HepG2 (cell line): ENCODE data around the gene TTC16. TPM values are rescaled to one million over a fixed set of nuclear protein-coding genes. Genes with fewer than 3 reads are reported as not detected.
A peak's percentile ranks its signal among the peaks of the same experiment; 100 is the strongest.

ENCODE experiments used
- ATAC-seq: fragments of 200-7000 bp; cut with Tn5 transposase; 3 replicates; pipeline ENCODE4 v1.9.1; 2020; ENCODE audit warnings: mild to moderate bottlenecking, moderate library complexity
- BruUV-seq: library from RNA; stranded (reverse); fragments of 400-500 nt; replicated peaks from 2 replicates; lab custom pipeline; 2021; lab: Mats Ljungman, UMichigan
- CTCF ChIA-PET: fragments of 300-600 bp; formaldehyde crosslinking; extraction: SDS; loops from one replicate; lab custom pipeline; 2021; ENCODE audit warnings: low total read pairs, inconsistent platforms, low intra/inter-chr PET ratio; lab: Yijun Ruan, JAX
- POLR2A ChIA-PET: fragments of 350-600 bp; sonication (Branson Sonifier 250); formaldehyde crosslinking; loops from one replicate; lab custom pipeline; 2020; ENCODE audit warnings: antibody characterized with exemption, inconsistent platforms; lab: Yijun Ruan, JAX
- DNase-seq: peaks from one replicate; pipeline ENCODE4 v3.0.0-alpha.2; 2015; ENCODE audit warnings: low spot score
- FAIRE-seq: peaks from 3 replicates; lab custom pipeline; 2011; peaks lifted over from hg19 to GRCh38; lab: Jason Lieb, UNC
- H2AFZ ChIP-seq: one replicate; pipeline ENCODE4 v1.6.1; 2011; ENCODE audit warnings: low read length, inconsistent platforms
- H3K27ac ChIP-seq: fragments of 300-600 bp; 3 replicates; pipeline ENCODE4 v1.8.0; 2011; ENCODE audit warnings: mixed run types, mild to moderate bottlenecking, mixed read lengths, low read length, inconsistent platforms; ENCODE audit not compliant: insufficient read depth; ENCODE audit errors: extremely low read length
- H3K27me3 ChIP-seq, 2 experiments: fragments of 200-600 bp in 1 of 2; 2 replicates in 1 of 2; 3 replicates in 1 of 2; pipeline versions ENCODE4 v1.6.0 to v1.8.0; 2011; ENCODE audit warnings: low read length in 2 of 2, mild to moderate bottlenecking in 2 of 2, moderate library complexity in 2 of 2, inconsistent platforms in 1 of 2; ENCODE audit not compliant: insufficient read depth in 2 of 2, control insufficient read depth in 1 of 2
- H3K36me3 ChIP-seq, 2 experiments: fragments of 200-600 bp in 1 of 2; replicated peaks in 1 of 2; 2 replicates in 1 of 2; 3 replicates in 1 of 2; pipeline versions ENCODE4 v1.5.1 to v1.8.0; 2011; ENCODE audit warnings: low read length in 2 of 2, inconsistent platforms in 1 of 2; ENCODE audit not compliant: insufficient read depth in 2 of 2, control insufficient read depth in 1 of 2
- H3K4me1 ChIP-seq: 2 replicates; pipeline ENCODE4 v1.5.1; 2012; ENCODE audit warnings: low read length, inconsistent platforms; ENCODE audit not compliant: insufficient read depth
- H3K4me2 ChIP-seq: 2 replicates; pipeline ENCODE4 v1.6.0; 2011; ENCODE audit warnings: low read depth, low read length, inconsistent platforms
- H3K4me3 ChIP-seq, 3 experiments: fragments of 200-600 bp in 1 of 3; sonication (generic), shearing (Covaris generic) in 1 of 3; replicated peaks in 1 of 3; 2 replicates each; pipeline ENCODE4 v1.5.1; 2011 to 2016; ENCODE audit warnings: low read length in 3 of 3, inconsistent platforms in 2 of 3, low read depth in 2 of 3, mild to moderate bottlenecking in 2 of 3, control low read depth in 1 of 3, mixed read lengths in 1 of 3; ENCODE audit not compliant: insufficient read depth in 1 of 3
- H3K79me2 ChIP-seq: one replicate; pipeline ENCODE4 v1.6.1; 2011; ENCODE audit warnings: low read length, inconsistent platforms; ENCODE audit not compliant: insufficient read depth
- H3K9ac ChIP-seq: 2 replicates; pipeline ENCODE4 v1.6.0; 2011; ENCODE audit warnings: mild to moderate bottlenecking, low read depth, low read length, inconsistent platforms; ENCODE audit not compliant: insufficient read depth
- H3K9me3 ChIP-seq: 2 replicates; pipeline ENCODE4 v1.5.1; 2012; ENCODE audit warnings: mild to moderate bottlenecking, low read length
- H4K20me1 ChIP-seq: 2 replicates; pipeline ENCODE4 v1.6.0; 2011; ENCODE audit warnings: inconsistent platforms, mild to moderate bottlenecking, low read length, moderate library complexity; ENCODE audit not compliant: insufficient read depth
- ETV6 ChIP-seq: sonication (generic); formaldehyde crosslinking; conservative IDR thresholded peaks from 2 replicates; pipeline ENCODE4 v1.4.0; 2020; ENCODE audit warnings: missing genetic modification reagents
- ZBTB10 ChIP-seq: sonication (generic); formaldehyde crosslinking; IDR thresholded peaks from 2 replicates; pipeline ENCODE4 v1.4.0; 2020; ENCODE audit warnings: missing genetic modification reagents, borderline replicate concordance
- ZC3H4 ChIP-seq: sonication (generic); formaldehyde crosslinking; IDR thresholded peaks from 2 replicates; pipeline ENCODE4 v1.4.0; 2020; ENCODE audit warnings: missing genetic modification reagents, borderline replicate concordance
- ZNF703 ChIP-seq: sonication (generic); formaldehyde crosslinking; IDR thresholded peaks from 2 replicates; pipeline ENCODE4 v1.5.1; 2020; ENCODE audit warnings: missing genetic modification reagents, mild to moderate bottlenecking, moderate library complexity, borderline replicate concordance
- WGBS: methylation state at CpG from one replicate; pipeline ENCODE4 v1.1.6; 2017; ENCODE audit warnings: low lambda C conversion rate; 5-methylcytosine and 5-hydroxymethylcytosine counted together
- in situ Hi-C: cut with HindIII; loops from 2 replicates; pipeline ENCODE4 v1.10.0; 2017; ENCODE audit warnings: low pct_unique_long_range_greater_than_20kb; ENCODE audit not compliant: extremely low pct_ligation_motif_present
- intact Hi-C: fragments of 100-400 bp; cut with micrococcal nuclease; formaldehyde crosslinking; loops from one replicate; pipeline ENCODE4 v1.10.0; 2022; ENCODE audit not compliant: unreplicated experiment
- polyA plus RNA-seq, 8 experiments: library from polyadenylated mRNA; depleted of rRNA in 3 of 8; stranded (reverse) in 7 of 8; unstranded in 1 of 8; fragments of >200 nt; fragmentation: Illumina TruSeq in 4 of 8; extraction: Trizol in 4 of 8; gene quantifications; 2 replicates each; pipeline versions ENCODE4 v1.2.1 to v1.2.3, GENCODE V29; 2011 to 2016; ENCODE audit warnings: low read depth in 4 of 8, missing spikeins in 1 of 8, mixed read lengths in 1 of 8; ENCODE audit not compliant: insufficient read depth in 1 of 8
- total RNA-seq, 5 experiments: library from RNA; depleted of rRNA; stranded (reverse); fragments of >200 nt; fragmentation: Illumina TruSeq; extraction: Trizol; gene quantifications; 2 replicates each; pipeline ENCODE4 v1.2.3, GENCODE V29; 2016; ENCODE audit warnings: low read depth in 1 of 5

Gene TTC16
- total and polyA plus RNA-seq, 2 of the 13 experiments (the other 11 are each of a cell fraction or from before 2014, with no cell fraction given), result not detected

DNA sequence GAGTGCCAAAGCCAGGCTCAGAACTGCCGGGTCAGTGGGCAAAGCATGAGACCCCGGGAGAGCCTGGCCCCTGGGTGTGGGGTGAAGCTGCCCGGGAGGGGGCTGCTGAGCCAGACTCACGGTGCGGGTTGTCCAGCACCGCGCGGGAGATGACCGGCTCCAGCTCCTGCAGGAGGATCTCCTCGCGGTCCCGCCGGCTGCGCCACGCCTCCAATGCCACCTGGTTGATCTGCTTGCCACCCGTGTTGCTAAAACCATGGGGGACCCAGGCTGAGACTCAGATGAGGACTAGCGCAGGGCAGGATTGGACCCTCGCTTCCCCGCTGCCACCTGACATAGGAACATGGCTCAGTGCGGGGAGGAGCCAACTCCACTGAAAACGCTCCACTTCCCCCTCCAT is 16.6 kb downstream of the TTC16 start:
- intact Hi-C loops, result no loop called here
- TF ChIP-seq ETV6 (CRISPR knock-in tag) (no peak), ZBTB10 (CRISPR knock-in tag) (no peak)
- in situ Hi-C loops, result loop anchor here (10.0 kb wide), 1 partner anchor 228 kb away; no protein-coding TSS in a partner anchor
- ATAC-seq (no peak), FAIRE-seq (no peak), DNase-seq (no peak)
- Histone ChIP-seq H4K20me1 (no peaks in the 10 kb centered on the region), H3K27ac (no peak overlapping the region), H3K9me3 (no peaks in the 10 kb centered on the region), H3K36me3 (no peaks in the 10 kb centered on the region), H3K27me3 (peaks cover 0 to 1% of the 10 kb centered on the region in 2 experiments; a peak in 1 of 5 replicates), H3K9ac (no peak overlapping the region), H3K79me2 (no peaks in the 10 kb centered on the region), H2AFZ (no peak overlapping the region), H3K4me2 (no peak overlapping the region), H3K4me3 (no peak overlapping the region), H3K4me1 (peaks cover 38% of the 10 kb centered on the region)
- ChIA-PET POLR2A (no interaction called here), CTCF (interaction anchor here (3.9 kb wide), 1 partner anchor 142 kb away, joined by 33 read pairs; no protein-coding TSS in a partner anchor)
- BruUV-seq, result no TSS peak
- WGBS, result 100% methylated on average over 1 of the region's 21 CpGs

- WGBS, result 87% methylated on average over 2 of the region's 2 CpGs
- Histone ChIP-seq H4K20me1 (no peaks in the 10 kb centered on the region), H3K36me3 (no peaks in the 10 kb centered on the region)
- POLR2A ChIA-PET, result no interaction called here
- TF ChIP-seq ZC3H4 (CRISPR knock-in tag) (no peak), ZNF703 (CRISPR knock-in tag) (no peak)
- TF ChIP-seq, all 625 proteins: peak for 0
- Histone ChIP-seq H3K4me1 (peaks cover 38% of the 10 kb centered on the region), H3K27ac (no peak overlapping the region), H3K4me2 (no peak overlapping the region), H3K9me3 (no peaks in the 10 kb centered on the region), H3K9ac (no peak overlapping the region), H3K4me3 (no peak overlapping the region), H3K79me2 (no peaks in the 10 kb centered on the region), H3K27me3 (peaks cover 4 to 9% of the 10 kb centered on the region in 2 experiments; a peak in 3 of 5 replicates), H2AFZ (no peak overlapping the region)
- intact Hi-C loops (loop anchor here (1.0 to 2.0 kb wide), 2 partner anchors 69 to 143 kb away; partner anchors contain the start of gene FPGS), in situ Hi-C loops (loop anchor here (10.0 kb wide), 1 partner anchor 229 kb away; no protein-coding TSS in a partner anchor)
- CTCF ChIA-PET, result interaction anchor here (3.9 kb wide), 1 partner anchor 144 kb away, joined by 33 read pairs; no protein-coding TSS in a partner anchor
- no peak for ATAC-seq
- TSS peak; percentile 61 for BruUV-seq
- no peak for FAIRE-seq
- DNase-seq, result no peak
Measured at GRCh38 chr9:127733614-127734013, 17.7 kb downstream of the TTC16 start.
